ENCODE data around the gene GABRB1.

DNA sequence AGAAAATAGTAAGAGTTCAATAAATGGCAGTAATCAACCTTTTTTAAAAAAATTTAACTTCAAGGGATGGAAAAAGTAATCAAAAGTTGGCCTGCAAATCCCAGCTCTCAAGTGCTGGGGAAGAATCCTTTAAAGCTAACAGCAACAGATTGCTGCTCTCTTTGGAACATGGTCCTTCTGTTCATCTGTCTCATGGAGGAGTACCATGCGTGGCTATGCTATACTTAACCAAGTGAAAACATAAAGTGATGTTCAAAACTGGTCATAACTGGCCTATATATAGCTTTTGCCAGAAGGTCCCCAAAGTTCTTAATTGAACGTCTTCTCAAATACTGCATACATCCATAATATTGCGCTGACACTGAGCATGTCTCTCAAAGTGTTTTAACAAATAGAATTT lies 154.4 kb downstream of the GABRB1 start:
- TF ChIP-seq SUZ12 (IDR thresholded peaks at IDR 0.05; ENCODE audit: extremely low read depth, insufficient read depth, insufficient read length), result no peak
- TF ChIP-seq ZNF274 (IDR thresholded peaks at IDR 0.05; ENCODE audit: low read depth, low read length), result no peak
